ENCODE results near the gene TNFRSF12A.
A peak's percentile ranks its signal among the peaks of the same experiment; 100 is the strongest.

Gene TNFRSF12A

DNA sequence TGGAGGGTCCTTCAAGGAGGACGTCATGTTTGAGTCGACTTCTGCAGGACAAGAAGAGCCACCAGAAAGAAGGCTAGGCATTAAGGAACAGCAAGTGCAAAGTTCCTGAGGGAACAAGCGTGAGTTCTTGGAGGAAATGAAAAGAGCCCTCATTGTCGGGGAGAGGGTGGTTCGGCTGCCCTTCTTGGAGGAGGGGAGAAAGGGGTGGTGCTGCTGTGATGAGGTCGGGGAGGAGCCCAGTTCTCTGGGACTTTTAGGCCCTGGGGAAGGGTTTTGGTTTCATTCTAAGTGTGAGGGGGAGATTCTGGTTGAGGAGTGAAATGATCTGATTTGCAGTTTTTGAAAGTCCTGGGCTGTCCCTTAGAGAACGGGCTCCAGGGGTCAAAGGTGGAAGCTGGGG, 12.5 kb downstream of the TNFRSF12A start:
- H3K9ac ChIP-seq (ENCODE audit: low read depth, low read length): no peak overlapping the region
- peaks cover 6% of the 10 kb centered on the region for H3K36me3 ChIP-seq (ENCODE audit: control insufficient read depth, insufficient read depth, low read length)
- H3K9me3 ChIP-seq (ENCODE audit: control insufficient read depth, insufficient read depth, low read length): no peaks in the 10 kb centered on the region
- H3K4me1 ChIP-seq (ENCODE audit: control insufficient read depth, insufficient read depth, low read length): peaks cover 2% of the 10 kb centered on the region
- peaks cover 22% of the 10 kb centered on the region for H3K27me3 ChIP-seq (ENCODE audit: control insufficient read depth, insufficient read depth, low read length)
- H3K4me3 ChIP-seq (ENCODE audit: low read depth, low read length): no peak overlapping the region

DNA sequence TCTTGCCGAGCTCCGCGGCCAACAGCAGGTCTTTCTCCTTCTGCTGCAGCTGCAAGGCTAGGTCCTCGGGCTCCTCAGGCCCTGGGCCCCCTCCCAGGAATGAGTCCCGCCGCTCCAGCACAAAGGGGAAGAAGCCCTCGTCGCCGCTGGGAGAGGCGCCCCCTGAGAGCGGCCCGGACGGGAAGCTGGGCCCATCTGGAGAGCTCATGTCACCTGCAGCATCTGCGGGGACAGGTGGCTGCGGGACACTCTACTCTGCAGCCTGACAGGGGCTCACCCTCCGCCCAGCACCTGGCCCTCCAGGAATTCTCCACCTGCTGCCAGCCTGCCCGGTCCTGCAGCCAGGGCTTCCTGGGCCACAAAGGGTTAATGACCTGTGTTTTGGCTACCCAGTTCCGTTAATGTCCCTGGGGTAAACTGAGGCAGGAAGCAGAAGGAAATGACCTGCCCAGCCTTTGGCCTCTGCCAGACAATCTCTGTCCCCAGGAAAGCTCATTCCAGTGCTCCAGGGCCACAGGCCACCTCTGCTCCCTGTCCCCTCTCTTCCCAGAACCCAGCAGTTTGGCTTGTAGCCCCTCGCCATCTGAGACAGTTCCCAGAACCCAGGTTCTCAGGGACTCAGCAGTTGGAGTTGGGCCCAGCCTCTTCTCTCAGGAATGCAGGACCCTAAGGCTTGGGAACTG, 15.3 kb downstream of the TNFRSF12A start:
- Histone ChIP-seq H3K27me3 (ENCODE audit: control insufficient read depth, insufficient read depth, low read length) (peaks cover 15% of the 10 kb centered on the region), H3K9ac (ENCODE audit: low read depth, low read length) (no peak overlapping the region), H3K4me3 (ENCODE audit: low read depth, low read length) (peak overlapping the region; percentile 62), H3K9me3 (ENCODE audit: control insufficient read depth, insufficient read depth, low read length) (no peaks in the 10 kb centered on the region), H3K4me1 (ENCODE audit: control insufficient read depth, insufficient read depth, low read length) (peaks cover 3% of the 10 kb centered on the region), H3K36me3 (ENCODE audit: control insufficient read depth, insufficient read depth, low read length) (peaks cover 3% of the 10 kb centered on the region)

DNA sequence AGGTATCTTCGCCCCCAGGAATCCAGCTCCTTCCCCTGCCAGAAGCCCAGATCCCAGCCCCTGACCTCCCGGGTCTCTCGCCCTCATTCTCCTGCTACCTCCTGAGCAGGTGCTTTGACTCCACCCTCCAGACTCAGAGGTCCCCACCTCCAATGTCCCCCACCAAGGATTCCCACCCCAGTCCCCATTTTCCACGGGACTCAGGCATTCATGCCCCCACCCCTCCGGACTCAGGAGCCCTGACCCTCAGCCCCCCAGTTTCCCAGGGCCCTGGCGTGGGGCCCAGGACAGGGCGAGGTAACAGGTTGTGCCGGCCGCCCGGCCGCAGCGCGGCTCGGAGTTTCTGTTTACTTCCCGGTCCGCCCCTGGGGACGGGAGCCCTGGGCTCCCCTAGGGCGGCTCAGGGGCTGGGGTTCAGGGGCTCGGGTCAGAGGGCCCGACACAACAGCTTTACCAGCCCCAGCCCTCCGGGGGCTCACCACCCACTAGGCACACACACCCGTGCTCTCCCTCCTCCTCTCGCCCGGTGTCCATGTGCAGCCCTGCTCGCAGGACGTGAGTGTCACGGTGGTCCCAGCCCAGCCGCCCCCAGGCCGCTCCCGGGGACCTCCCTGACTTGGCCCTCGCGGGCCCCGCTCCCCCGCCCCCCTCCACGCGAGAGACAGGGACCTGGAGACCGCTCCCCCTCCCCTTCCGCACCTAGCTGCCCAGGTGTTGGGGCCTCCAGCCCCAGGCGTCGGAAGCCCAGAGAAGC, 16.0 kb downstream of the TNFRSF12A start:
- no peak overlapping the region for H3K9ac ChIP-seq (ENCODE audit: low read depth, low read length)

DNA sequence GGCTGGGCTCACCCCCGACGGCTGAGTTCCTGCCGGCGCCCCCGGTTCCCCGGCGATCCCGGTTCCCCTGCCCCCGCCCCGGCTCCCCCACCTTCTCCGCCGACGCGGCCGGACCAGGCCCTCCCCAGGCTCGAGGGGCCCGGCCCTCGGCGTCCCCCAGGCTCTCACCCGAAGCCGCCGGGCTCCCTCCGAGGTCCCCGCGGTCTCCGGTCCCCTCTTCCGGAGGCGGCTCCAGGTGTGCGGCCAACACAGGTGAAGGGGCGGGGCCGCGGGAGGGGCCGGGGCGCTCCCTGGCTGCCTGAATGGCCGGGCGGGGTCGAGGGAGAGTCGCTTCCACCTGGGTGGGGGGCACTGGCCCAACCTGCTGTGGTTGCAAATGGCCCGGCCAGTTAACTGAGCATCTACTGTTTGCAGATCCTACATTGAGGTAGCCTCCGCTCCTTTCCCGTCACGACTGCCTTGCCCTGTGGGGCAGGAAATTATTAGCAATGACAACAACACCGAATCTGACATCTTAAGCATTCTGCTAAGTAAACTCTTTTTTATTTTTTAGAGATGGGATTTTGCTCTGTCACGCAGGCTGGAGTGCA, 16.7 kb downstream of the TNFRSF12A start, which contains the start of gene BICDL2:
BICDL2 (minus strand) TSS at position 219 of the 590 bp plus-strand sequence. CDS start 1,448 bp downstream, outside the sequence.
- Histone ChIP-seq H3K4me3 (ENCODE audit: low read depth, low read length) (peak within 1 kb of the TSS; percentile 62), H3K9me3 (ENCODE audit: control insufficient read depth, insufficient read depth, low read length) (no peaks in the 10 kb centered on the region), H3K4me1 (ENCODE audit: control insufficient read depth, insufficient read depth, low read length) (peaks cover 3% of the 10 kb centered on the region), H3K9ac (ENCODE audit: low read depth, low read length) (no peak within 1 kb of the TSS), H3K27me3 (ENCODE audit: control insufficient read depth, insufficient read depth, low read length) (peaks cover 15% of the 10 kb centered on the region), H3K36me3 (ENCODE audit: control insufficient read depth, insufficient read depth, low read length) (no peaks in the 10 kb centered on the region)

More for the DNA sequence above, 16.0 kb downstream of the TNFRSF12A start:
- Histone ChIP-seq H3K9me3 (ENCODE audit: control insufficient read depth, insufficient read depth, low read length) (no peaks in the 10 kb centered on the region), H3K27me3 (ENCODE audit: control insufficient read depth, insufficient read depth, low read length) (peaks cover 15% of the 10 kb centered on the region), H3K36me3 (ENCODE audit: control insufficient read depth, insufficient read depth, low read length) (no peaks in the 10 kb centered on the region), H3K4me3 (ENCODE audit: low read depth, low read length) (peak overlapping the region; percentile 62), H3K4me1 (ENCODE audit: control insufficient read depth, insufficient read depth, low read length) (peaks cover 3% of the 10 kb centered on the region)

DNA sequence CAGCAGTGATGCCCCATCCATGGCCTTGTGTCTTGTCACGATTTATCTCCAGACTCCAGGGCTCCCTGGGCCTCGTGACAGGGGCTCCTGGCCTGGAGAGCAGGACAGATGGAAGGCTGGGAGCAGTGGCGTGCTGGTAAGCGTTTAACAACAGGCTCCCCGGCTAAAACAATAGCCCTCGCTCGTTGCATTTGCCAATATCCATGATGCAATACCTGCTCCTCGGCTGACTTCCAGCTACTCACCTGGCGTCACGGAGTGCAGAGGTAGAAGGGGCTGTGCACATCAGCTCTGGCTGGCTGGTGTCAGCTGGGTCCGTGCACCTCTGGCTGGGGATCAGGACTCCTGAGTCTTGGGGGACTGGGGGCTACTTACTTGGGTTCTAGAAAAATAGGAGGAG, 18.1 kb downstream of the TNFRSF12A start:
- peaks cover 15% of the 10 kb centered on the region for H3K27me3 ChIP-seq (ENCODE audit: control insufficient read depth, insufficient read depth, low read length)

DNA sequence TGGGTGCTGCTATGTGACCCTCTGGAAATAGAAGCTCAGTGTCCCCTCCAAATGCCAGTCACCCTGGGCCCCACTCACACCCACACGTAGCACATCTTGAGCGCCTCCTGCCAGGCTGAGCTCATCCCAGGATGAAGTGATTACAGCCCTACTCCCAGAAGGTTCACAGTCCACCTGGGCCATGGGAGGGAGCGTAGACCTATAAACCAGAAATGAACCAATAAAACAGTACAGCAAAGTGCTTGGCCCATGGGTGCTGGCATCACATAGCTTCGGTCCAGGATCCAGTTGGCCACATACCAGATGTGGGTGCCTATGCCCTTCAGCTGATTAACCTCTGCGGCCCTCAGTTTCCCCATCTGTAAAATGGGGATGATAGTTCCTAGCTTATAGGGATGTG, 18.7 kb downstream of the TNFRSF12A start:
- Histone ChIP-seq H3K4me3 (ENCODE audit: low read depth, low read length) (no peak overlapping the region), H3K4me1 (ENCODE audit: control insufficient read depth, insufficient read depth, low read length) (peaks cover 3% of the 10 kb centered on the region), H3K9me3 (ENCODE audit: control insufficient read depth, insufficient read depth, low read length) (no peaks in the 10 kb centered on the region), H3K36me3 (ENCODE audit: control insufficient read depth, insufficient read depth, low read length) (no peaks in the 10 kb centered on the region), H3K27me3 (ENCODE audit: control insufficient read depth, insufficient read depth, low read length) (peaks cover 18% of the 10 kb centered on the region), H3K9ac (ENCODE audit: low read depth, low read length) (peak overlapping the region; percentile 24)

More for the DNA sequence above, 18.1 kb downstream of the TNFRSF12A start:
- H3K36me3 ChIP-seq (ENCODE audit: control insufficient read depth, insufficient read depth, low read length): no peaks in the 10 kb centered on the region
- H3K9me3 ChIP-seq (ENCODE audit: control insufficient read depth, insufficient read depth, low read length): no peaks in the 10 kb centered on the region
- H3K9ac ChIP-seq (ENCODE audit: low read depth, low read length): peak overlapping the region; percentile 24
- H3K4me1 ChIP-seq (ENCODE audit: control insufficient read depth, insufficient read depth, low read length): peaks cover 3% of the 10 kb centered on the region
- H3K4me3 ChIP-seq (ENCODE audit: low read depth, low read length): no peak overlapping the region

DNA sequence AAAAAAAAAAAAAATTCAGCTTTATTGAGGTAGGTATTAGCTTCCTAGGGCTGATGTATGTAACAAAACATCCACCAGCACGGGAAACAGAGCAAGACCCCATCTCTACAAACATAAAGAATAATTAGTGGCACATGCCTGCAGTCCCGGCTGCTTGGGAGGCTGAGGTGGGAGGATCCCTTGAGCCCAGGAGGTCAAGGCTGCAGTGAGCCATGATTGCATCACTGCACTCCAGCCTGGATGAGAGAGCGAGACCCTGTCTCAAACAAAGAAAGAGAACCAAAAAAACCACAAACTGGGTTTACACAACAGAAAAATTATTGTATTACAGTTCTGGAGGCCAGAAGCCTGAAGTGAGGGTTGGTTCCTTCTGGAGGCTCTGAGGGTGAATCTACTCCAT, 22.2 kb downstream of the TNFRSF12A start:
- H3K27me3 ChIP-seq (ENCODE audit: control insufficient read depth, insufficient read depth, low read length): peaks cover 27% of the 10 kb centered on the region
- no peaks in the 10 kb centered on the region for H3K9me3 ChIP-seq (ENCODE audit: control insufficient read depth, insufficient read depth, low read length)
- peaks cover 3% of the 10 kb centered on the region for H3K4me1 ChIP-seq (ENCODE audit: control insufficient read depth, insufficient read depth, low read length)
- H3K36me3 ChIP-seq (ENCODE audit: control insufficient read depth, insufficient read depth, low read length): no peaks in the 10 kb centered on the region
- H3K9ac ChIP-seq (ENCODE audit: low read depth, low read length): no peak overlapping the region
- no peak overlapping the region for H3K4me3 ChIP-seq (ENCODE audit: low read depth, low read length)

DNA sequence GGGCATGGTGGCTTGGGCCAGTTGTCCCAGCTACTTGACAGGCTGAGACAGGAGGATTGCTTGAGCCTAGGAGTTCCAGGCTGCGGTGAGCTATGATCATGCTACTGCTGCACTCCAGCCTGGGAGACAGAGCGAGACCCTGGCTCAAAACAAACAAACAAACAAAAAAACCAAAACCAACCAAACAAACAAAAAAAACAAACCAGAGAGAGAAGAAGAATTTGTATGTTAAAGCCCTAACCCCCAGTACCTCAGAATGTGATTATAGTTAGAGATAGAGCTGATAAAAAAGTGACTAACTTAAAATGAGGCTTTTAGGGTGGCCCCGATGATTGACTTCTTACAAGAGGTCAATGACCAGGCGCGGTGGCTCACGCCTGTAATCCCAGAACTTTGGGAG, 24.5 kb downstream of the TNFRSF12A start:
- H3K36me3 ChIP-seq (ENCODE audit: control insufficient read depth, insufficient read depth, low read length): no peaks in the 10 kb centered on the region
- H3K4me3 ChIP-seq (ENCODE audit: low read depth, low read length): no peak overlapping the region

DNA sequence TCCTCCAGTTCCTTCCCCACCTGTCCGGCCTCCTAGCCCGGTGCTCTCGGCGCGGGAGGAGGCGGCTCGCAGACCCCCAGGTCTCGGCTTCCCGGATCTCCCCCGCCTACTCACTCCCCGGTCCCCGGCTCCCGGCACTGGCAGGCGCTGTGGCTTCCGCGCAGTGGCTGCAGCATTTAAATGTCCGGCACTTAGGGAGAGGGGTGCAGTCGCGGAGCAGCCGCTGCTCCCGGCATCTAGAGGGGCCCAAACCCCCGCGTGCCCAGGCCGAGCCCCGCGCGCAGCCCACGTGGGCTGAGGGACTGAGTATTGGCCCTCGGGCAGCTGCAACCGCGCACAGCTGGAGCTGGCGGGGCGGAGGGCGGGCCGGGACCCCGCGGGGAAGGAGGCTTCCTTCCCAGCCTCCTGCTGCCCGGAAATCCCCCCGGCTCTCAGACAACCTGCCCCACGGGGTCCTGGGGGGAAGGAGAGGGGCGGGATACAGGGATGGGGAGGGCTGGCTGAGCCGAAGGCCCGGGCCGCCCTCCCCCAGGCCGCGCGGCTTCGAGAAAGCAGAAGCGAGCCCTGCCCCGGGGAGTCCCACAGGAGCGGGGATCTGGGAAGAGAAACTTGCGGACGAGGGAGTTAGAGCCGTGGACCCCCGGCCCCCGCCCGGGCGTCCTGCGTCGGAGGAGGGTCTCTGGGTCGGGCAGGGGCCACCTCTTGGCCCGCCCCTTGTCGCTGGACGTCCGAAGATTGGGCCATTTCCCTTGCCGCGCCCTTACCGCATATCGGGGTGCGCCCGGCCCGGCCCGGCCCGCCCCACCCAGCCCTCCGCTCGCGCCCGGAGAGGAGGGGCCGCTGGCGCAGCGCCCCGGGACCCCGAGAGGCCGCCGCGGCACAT, 25.8 kb downstream of the TNFRSF12A start, which contains the start of gene MMP25:
MMP25 (plus strand) TSS at position 804 of the 883 bp plus-strand sequence. CDS start 357 bp downstream, outside the sequence.
- H3K27me3 ChIP-seq (ENCODE audit: control insufficient read depth, insufficient read depth, low read length): peaks cover 35% of the 10 kb centered on the region
- H3K4me1 ChIP-seq (ENCODE audit: control insufficient read depth, insufficient read depth, low read length): no peaks in the 10 kb centered on the region
- no peak within 1 kb of the TSS for H3K9ac ChIP-seq (ENCODE audit: low read depth, low read length)
- H3K4me3 ChIP-seq (ENCODE audit: low read depth, low read length): peak within 1 kb of the TSS; percentile 72
- peaks cover 2% of the 10 kb centered on the region for H3K36me3 ChIP-seq (ENCODE audit: control insufficient read depth, insufficient read depth, low read length)
- H3K9me3 ChIP-seq (ENCODE audit: control insufficient read depth, insufficient read depth, low read length): no peaks in the 10 kb centered on the region

More for the DNA sequence above, 24.5 kb downstream of the TNFRSF12A start:
- peaks cover 35% of the 10 kb centered on the region for H3K27me3 ChIP-seq (ENCODE audit: control insufficient read depth, insufficient read depth, low read length)
- H3K4me1 ChIP-seq (ENCODE audit: control insufficient read depth, insufficient read depth, low read length): no peaks in the 10 kb centered on the region
- H3K9ac ChIP-seq (ENCODE audit: low read depth, low read length): no peak overlapping the region
- H3K9me3 ChIP-seq (ENCODE audit: control insufficient read depth, insufficient read depth, low read length): no peaks in the 10 kb centered on the region

DNA sequence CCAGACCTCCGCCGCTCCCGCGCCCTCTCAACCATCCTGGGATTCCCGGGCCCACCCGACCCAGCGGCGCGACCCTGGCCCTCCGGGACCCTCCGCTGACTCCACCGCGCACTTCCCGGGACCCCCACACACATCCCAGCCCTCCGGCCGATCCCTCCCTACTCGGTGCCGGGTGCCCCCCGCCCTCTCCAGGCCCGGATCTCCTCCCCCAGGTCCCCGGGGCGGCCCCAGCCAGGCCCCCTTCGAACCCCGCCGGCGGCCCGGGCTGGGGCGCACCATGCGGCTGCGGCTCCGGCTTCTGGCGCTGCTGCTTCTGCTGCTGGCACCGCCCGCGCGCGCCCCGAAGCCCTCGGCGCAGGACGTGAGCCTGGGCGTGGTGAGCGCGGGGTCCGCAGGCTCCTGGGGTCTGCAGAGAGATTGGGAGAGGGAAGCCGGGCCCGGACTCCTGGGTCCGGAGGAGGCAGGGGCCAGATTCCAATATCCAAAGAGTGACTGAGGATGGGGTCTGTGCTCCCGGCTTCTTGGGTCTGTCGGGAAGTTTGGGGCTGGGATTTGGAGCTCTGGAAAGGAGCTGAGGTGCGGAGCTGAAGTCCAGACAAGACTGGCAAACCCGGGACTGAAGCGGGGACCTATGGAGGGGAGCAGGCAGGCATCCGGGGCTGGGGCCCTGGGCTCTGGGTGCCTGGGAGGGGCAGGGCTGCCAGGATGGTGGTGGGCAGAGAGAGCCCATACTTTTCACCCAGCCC, 26.6 kb downstream of the TNFRSF12A start:
- no peak overlapping the region for H3K9ac ChIP-seq (ENCODE audit: low read depth, low read length)
- H3K9me3 ChIP-seq (ENCODE audit: control insufficient read depth, insufficient read depth, low read length): no peaks in the 10 kb centered on the region
- peak overlapping the region; percentile 72 for H3K4me3 ChIP-seq (ENCODE audit: low read depth, low read length)
- H3K36me3 ChIP-seq (ENCODE audit: control insufficient read depth, insufficient read depth, low read length): peaks cover 2% of the 10 kb centered on the region
- peaks cover 35% of the 10 kb centered on the region for H3K27me3 ChIP-seq (ENCODE audit: control insufficient read depth, insufficient read depth, low read length)
- H3K4me1 ChIP-seq (ENCODE audit: control insufficient read depth, insufficient read depth, low read length): no peaks in the 10 kb centered on the region
